ENCODE measurements around the gene RFX2.
A peak's percentile ranks its signal among the peaks of the same experiment; 100 is the strongest.

Gene RFX2

GRCh38 chr19:6060600-6061375, 49.5 kb downstream of the RFX2 start:
- DNase-seq (peak in 1 of 2 donors; percentile 21), ATAC-seq (no peak)
- H3K4me1 Mint-ChIP-seq, result peaks cover 71% of the 10 kb centered on the region
- H3K27me3 Mint-ChIP-seq, result no peaks in the 10 kb centered on the region
- no peaks in the 10 kb centered on the region for H3K9me3 Mint-ChIP-seq
- peak overlapping the region; percentile 52 to 96 for H3K27ac Mint-ChIP-seq
- H3K4me3 Mint-ChIP-seq, result peak overlapping the region; percentile 55 to 76

GRCh38 chr19:6059988-6060599, 50.2 kb downstream of the RFX2 start:
- no peak for DNase-seq
- ATAC-seq, result no peak
- Mint-ChIP-seq H3K9me3 (no peaks in the 10 kb centered on the region), H3K4me3 (peak overlapping the region in 1 of 2 donors; percentile 76), H3K27me3 (no peaks in the 10 kb centered on the region), H3K27ac (peak overlapping the region in 1 of 2 donors; percentile 36), H3K4me1 (peaks cover 71% of the 10 kb centered on the region)

GRCh38 chr19:6059396-6059947, 50.8 kb downstream of the RFX2 start:
- H3K4me1 Mint-ChIP-seq, result peaks cover 67% of the 10 kb centered on the region
- no peaks in the 10 kb centered on the region for H3K27me3 Mint-ChIP-seq
- peak overlapping the region in 1 of 2 donors; percentile 4 for H3K27ac Mint-ChIP-seq
- H3K9me3 Mint-ChIP-seq, result no peaks in the 10 kb centered on the region
- no peak for DNase-seq
- no peak for ATAC-seq
- peak overlapping the region in 1 of 2 donors; percentile 76 for H3K4me3 Mint-ChIP-seq

GRCh38 chr19:6058518-6059201, 51.6 kb downstream of the RFX2 start:
- H3K4me1 Mint-ChIP-seq, result peaks cover 59% of the 10 kb centered on the region
- no peak overlapping the region for H3K4me3 Mint-ChIP-seq
- no peak for DNase-seq
- no peaks in the 10 kb centered on the region for H3K27me3 Mint-ChIP-seq
- H3K27ac Mint-ChIP-seq, result peak overlapping the region in 1 of 2 donors; percentile 46
- ATAC-seq, result no peak
- no peaks in the 10 kb centered on the region for H3K9me3 Mint-ChIP-seq

GRCh38 chr19:6057651-6058517, 52.4 kb downstream of the RFX2 start:
- no peak for DNase-seq
- Mint-ChIP-seq H3K27me3 (no peaks in the 10 kb centered on the region), H3K4me3 (no peak overlapping the region)

GRCh38 chr19:6056801-6057650, 53.3 kb downstream of the RFX2 start:
- no peaks in the 10 kb centered on the region for H3K27me3 Mint-ChIP-seq
- no peaks in the 10 kb centered on the region for H3K9me3 Mint-ChIP-seq
- no peak overlapping the region for H3K27ac Mint-ChIP-seq
- DNase-seq (no peak), ATAC-seq (no peak)
- peaks cover 43% of the 10 kb centered on the region for H3K4me1 Mint-ChIP-seq
- H3K4me3 Mint-ChIP-seq, result no peak overlapping the region

More at GRCh38 chr19:6057651-6058517, 52.4 kb downstream of the RFX2 start:
- H3K4me1 Mint-ChIP-seq, result peaks cover 51% of the 10 kb centered on the region
- H3K27ac Mint-ChIP-seq, result no peak overlapping the region
- H3K9me3 Mint-ChIP-seq, result no peaks in the 10 kb centered on the region
- no peak for ATAC-seq

GRCh38 chr19:6056282-6056741, 54.0 kb downstream of the RFX2 start:
- ATAC-seq, result no peak
- Mint-ChIP-seq H3K4me1 (peaks cover 36% of the 10 kb centered on the region), H3K27ac (no peak overlapping the region), H3K27me3 (no peaks in the 10 kb centered on the region), H3K9me3 (no peaks in the 10 kb centered on the region), H3K4me3 (no peak overlapping the region)
- DNase-seq, result no peak

GRCh38 chr19:6055013-6055795, 55.1 kb downstream of the RFX2 start:
- peaks cover 25% of the 10 kb centered on the region for H3K4me1 Mint-ChIP-seq
- no peak overlapping the region for H3K27ac Mint-ChIP-seq
- no peaks in the 10 kb centered on the region for H3K9me3 Mint-ChIP-seq
- ATAC-seq, result no peak
- no peaks in the 10 kb centered on the region for H3K27me3 Mint-ChIP-seq
- DNase-seq, result no peak
- H3K4me3 Mint-ChIP-seq, result no peak overlapping the region

GRCh38 chr19:6048793-6049405, 61.4 kb downstream of the RFX2 start:
- ATAC-seq (peak; percentile 98), DNase-seq (peak; percentile 75)
- peak overlapping the region in 1 of 2 donors; percentile 32 for H3K4me3 Mint-ChIP-seq
- H3K4me1 Mint-ChIP-seq, result peaks cover 6% of the 10 kb centered on the region
- no peaks in the 10 kb centered on the region for H3K27me3 Mint-ChIP-seq
- H3K9me3 Mint-ChIP-seq, result no peaks in the 10 kb centered on the region
- peak overlapping the region in 1 of 2 donors; percentile 42 for H3K27ac Mint-ChIP-seq

- no peaks in the 10 kb centered on the region for H3K9me3 Mint-ChIP-seq
- no peak overlapping the region for H3K27ac Mint-ChIP-seq
- peak overlapping the region in 1 of 2 donors; percentile 10 for H3K4me3 Mint-ChIP-seq
- H3K4me1 Mint-ChIP-seq, result peaks cover 6% of the 10 kb centered on the region
- H3K27me3 Mint-ChIP-seq, result no peaks in the 10 kb centered on the region
- ATAC-seq (no peak), DNase-seq (no peak)
Observed at GRCh38 chr19:6048348-6048747, 62.0 kb downstream of the RFX2 start.

- Mint-ChIP-seq H3K4me3 (no peak overlapping the region), H3K27ac (no peak overlapping the region)
- no peak for ATAC-seq
Observed at GRCh38 chr19:6047741-6048251, 62.5 kb downstream of the RFX2 start.

GRCh38 chr19:6047256-6047655, 63.0 kb downstream of the RFX2 start:
- DNase-seq (no peak), ATAC-seq (no peak)
- Mint-ChIP-seq H3K9me3 (no peaks in the 10 kb centered on the region), H3K4me1 (peaks cover 6% of the 10 kb centered on the region), H3K27ac (peak overlapping the region in 1 of 2 donors; percentile 28), H3K27me3 (no peaks in the 10 kb centered on the region), H3K4me3 (no peak overlapping the region)

More at GRCh38 chr19:6047741-6048251, 62.5 kb downstream of the RFX2 start:
- no peaks in the 10 kb centered on the region for H3K27me3 Mint-ChIP-seq
- peaks cover 6% of the 10 kb centered on the region for H3K4me1 Mint-ChIP-seq
- no peak for DNase-seq
- H3K9me3 Mint-ChIP-seq, result no peaks in the 10 kb centered on the region

- H3K4me1 Mint-ChIP-seq, result peaks cover 6% of the 10 kb centered on the region
- H3K27ac Mint-ChIP-seq, result no peak overlapping the region
- no peak for DNase-seq
- H3K4me3 Mint-ChIP-seq, result no peak overlapping the region
- no peak for ATAC-seq
- no peaks in the 10 kb centered on the region for H3K27me3 Mint-ChIP-seq
- H3K9me3 Mint-ChIP-seq, result no peaks in the 10 kb centered on the region
Observed at GRCh38 chr19:6045108-6045507, 65.2 kb downstream of the RFX2 start.

Data from stimulated activated naive CD8-positive, alpha-beta T cell treated with anti-CD3 and anti-CD28 coated beads, Interleukin-15, amount 100 ng/mL, for 72 hours (primary cell).